Superior temporal gyrus (tissue), 1 donor: ENCODE measurements around the gene CLEC10A.
"Not testable (repeated sequence)": the region's sequence is repeated elsewhere in the genome, so short reads cannot be mapped to it uniquely, and the experiment has no call there.

Experiments used
- DNase-seq: peaks from one replicate; pipeline ENCODE4 v3.0.0-alpha.2; 2016; ENCODE audit errors: extremely low spot score

The CLEC10A gene

DNA sequence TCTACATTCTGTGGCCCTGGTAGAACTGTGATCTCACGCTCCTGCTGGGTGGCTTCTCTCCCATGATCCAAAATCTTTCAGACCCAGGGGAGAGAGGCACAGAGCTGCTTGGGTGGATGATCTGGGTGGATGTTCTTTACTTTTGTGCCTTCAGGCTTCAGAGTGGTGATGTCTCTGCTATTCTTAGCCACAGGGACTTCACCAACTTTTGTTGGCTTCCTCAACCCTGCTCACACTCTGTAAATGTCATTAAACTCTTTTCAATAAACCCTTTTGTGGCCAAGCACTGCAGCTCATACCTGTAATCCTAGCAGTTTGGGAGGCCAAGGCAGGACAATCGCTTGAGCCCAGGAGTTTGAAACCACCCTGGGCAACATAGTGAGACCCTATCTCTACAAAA is 7.6 kb downstream of the CLEC10A start:
- no peak for DNase-seq

- no peak for DNase-seq
Measured at GRCh38 chr17:7070712-7071111, 9.3 kb downstream of the CLEC10A start.

DNA sequence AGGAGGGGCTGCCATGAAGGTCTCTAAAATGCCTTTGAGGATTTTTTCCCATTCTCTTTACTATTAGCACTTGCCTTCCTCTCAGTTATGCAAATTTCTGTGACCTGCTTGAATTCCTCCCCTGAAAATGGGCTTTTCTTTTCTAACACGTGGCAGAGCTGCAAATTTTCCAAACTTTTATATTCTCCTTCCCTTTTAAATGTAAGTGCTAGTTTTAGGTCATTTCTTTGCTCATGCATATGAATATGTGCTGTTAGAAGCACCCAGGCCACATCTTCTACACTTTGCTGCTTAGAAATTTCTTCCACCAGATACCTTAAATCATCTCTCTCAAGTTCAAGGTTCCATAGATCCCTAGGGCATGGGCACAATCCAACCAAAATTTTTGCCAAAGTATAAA is 11.8 kb downstream of the CLEC10A start:
- DNase-seq, result no peak

GRCh38 chr17:7067198-7067597 is 12.9 kb downstream of the CLEC10A start:
- DNase-seq, result no peak

GRCh38 chr17:7064261-7064660 is 15.8 kb downstream of the CLEC10A start:
- DNase-seq, result no peak

DNA sequence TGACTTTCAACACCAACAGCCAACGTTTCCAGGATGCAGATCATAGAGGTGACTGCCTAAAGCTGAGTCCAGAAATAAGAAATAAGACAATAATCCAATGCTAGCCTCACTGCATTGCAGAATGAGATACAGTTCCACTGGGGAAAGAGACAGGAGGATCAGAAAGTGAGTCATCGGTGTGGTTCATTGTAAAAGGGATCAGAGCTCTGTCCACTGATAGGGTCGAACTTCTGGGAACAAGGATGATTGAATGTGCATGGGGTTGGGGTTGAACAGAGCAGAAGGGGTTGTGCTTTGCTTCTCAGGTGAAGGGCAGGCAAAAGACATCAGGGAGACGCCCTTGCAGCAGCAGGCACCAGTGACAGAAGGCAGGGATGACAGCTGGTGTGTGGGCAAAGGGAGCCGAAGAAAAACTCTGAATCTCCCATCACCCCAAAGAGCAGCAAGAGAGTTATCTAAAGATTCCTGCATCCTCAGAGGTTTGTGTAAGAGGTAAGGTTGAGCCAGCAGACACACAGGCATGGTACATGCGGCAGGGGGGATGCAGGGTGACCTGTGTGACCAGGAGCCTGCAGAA is 16.4 kb downstream of the CLEC10A start:
- no peak for DNase-seq

DNA sequence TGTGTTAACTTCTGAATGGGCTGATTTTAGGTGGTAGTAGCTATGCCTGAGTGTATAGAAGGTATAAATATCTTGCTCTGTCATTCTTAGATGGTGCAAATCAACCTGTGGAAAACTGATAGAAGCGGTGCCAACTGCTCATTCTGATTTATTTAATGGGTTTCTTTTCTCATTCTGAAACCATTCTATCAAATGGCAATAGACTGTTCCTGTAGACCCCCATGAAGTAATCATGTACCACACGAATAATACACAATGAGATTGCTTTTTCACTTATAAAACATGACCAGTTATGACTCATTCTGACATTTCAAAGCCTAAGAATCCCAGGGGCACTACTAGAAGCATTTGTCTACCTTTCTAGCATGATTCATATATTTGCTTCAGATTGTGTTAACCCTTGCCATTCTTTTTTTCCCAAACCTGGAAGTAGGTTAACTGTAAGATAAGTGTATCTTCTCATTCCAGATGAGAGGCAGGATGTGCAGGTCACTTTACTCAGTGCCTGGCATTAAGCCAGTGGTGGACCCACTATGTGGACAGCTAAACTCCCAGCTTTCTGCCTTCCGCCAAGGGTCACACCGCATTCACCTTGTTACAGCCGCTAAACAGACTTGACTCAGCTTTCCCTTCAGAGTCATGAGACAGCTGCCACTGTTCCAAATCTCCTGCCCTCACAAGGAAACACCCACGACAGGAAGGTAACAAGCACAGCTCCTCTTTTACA is 19.7 kb downstream of the CLEC10A start:
- DNase-seq, result no peak

- DNase-seq, result no peak
Measured at GRCh38 chr17:7058831-7059447, 21.1 kb downstream of the CLEC10A start.

DNA sequence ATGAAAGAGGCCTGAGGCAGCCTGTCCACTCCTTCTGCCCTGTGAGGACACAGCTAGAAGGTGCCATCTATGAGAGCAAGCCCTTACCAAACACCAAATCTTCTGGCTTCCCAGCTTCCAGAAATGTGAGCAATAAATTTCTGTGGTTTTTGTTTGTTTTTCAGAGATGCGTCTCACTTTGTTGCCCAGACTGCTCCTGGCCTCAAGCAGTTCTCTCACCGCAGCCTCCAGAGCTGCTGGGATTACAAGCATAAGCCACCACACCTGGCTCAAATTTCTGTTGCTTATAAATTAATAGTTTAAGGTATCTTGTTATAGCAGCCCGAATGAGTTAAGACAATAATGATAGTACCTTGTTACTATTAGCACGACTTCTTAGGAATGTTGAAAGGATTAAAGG is 23.7 kb downstream of the CLEC10A start:
- DNase-seq, result no peak

DNA sequence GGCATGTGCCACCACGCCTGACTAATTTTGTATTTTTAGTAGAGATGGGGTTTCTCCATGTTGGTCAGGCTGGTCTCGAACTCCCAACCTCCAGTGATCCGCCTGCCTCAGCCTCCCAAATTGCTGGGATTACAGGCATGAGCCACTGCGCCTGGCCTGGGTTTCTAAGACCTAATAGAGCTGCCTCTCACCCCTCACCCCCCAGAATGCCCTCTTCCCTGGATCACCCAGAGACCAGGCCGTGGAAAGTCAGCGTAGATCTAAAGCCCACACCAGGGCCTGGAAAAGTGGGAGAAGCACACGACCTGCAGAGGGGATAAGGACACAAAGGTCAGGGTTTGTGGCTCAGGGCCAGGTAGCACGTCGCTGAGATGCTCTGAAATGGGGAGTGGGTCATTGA is 29.5 kb downstream of the CLEC10A start:
- DNase-seq, result not testable (repeated sequence)

- DNase-seq, result no peak
Measured at GRCh38 chr17:7048968-7049367, 31.1 kb downstream of the CLEC10A start.

DNA sequence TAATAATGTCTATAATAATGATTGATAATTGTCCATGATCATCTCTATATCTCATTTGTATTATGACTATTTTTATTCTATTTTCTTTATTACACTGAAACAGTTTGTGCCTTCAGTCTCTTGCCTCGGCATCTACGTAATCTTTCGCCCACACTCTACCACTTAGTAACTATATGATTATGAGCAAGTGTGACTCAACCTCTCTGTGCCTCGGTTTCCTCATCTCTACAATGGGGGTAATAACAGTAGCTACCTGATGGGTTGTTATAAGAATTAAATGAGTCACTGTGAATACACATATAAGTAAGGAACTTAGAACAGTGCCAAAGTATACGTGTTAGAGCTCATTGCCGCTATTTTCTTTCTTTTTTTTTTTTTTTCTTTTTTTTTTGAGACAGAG is 32.5 kb downstream of the CLEC10A start:
- DNase-seq, result no peak

- peak; percentile 32 for DNase-seq
Measured at GRCh38 chr17:7046725-7047397, 33.2 kb downstream of the CLEC10A start.

GRCh38 chr17:7046127-7046724 is 33.8 kb downstream of the CLEC10A start:
- peak; percentile 52 for DNase-seq

DNA sequence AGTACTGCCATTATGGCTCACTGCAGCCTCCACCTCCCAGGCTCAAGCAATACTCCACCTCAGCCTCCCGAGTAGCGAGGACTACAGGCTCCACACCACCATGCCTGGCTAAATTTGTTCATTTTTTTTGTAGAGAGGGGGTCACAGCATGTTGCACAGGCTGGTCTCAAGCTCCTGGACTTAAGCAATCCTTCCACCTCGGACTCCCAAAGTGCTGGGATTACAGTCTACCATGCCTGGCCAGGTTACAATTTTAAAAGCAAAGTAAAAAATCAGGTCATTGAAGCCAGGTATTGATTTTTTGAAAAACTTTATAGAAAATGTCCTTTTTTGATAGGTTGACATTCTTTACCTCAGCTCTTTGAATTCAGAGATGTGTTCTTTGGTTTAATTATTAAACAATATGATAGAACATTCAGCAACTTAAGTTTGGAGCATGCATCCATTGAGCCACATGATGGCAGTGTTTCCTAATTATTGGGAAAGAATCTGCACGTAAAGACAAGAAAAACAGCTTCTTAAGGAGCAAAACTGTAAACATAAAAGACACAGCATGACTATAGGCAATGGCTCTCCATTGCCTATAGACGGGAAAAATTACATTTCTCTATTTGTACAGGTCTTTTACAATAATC is 34.4 kb downstream of the CLEC10A start:
- DNase-seq, result peak; percentile 89

GRCh38 chr17:7043497-7044198 is 36.4 kb downstream of the CLEC10A start, which contains the start of gene SLC16A11:
TSS of gene SLC16A11 (minus strand) at chr17:7044092. CDS start at chr17:7043513, 579 bp downstream.
- no peak for DNase-seq

- DNase-seq, result no peak
Measured at GRCh38 chr17:7043182-7043496, 36.9 kb downstream of the CLEC10A start.

DNA sequence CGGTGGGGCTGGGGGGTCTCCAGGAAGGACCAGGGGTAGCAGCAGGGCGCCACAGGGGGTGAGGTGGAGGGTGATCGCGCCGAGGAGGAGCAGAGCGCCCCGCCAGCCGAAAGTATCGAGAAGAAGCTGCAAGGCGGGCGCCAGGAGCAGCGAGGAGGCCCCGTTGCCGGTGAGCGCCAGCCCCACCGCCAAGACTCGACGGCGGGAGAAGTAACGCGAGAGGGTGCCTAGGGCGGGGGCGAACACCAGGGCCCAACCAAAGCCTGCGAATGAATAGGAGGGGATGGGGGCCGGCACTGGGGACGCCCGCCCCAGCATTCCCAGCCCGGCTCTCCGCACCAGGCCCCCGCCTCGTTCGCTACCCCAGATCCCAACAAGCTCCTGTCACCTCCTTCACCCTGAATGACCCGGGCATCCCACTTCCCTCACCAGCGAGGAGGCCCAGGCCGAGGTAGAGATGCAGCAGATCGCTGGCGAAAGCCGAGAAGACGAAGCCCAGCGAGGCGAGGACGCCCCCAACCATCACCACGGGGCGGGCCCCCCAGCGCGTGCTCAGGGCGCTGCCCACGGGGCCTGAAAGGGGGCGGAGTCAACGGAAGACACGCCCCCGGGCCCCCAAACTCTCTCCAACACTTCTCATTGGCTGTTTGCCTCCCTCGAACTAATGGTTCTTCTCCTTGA is 37.4 kb downstream of the CLEC10A start:
- peak; percentile 6 for DNase-seq

DNA sequence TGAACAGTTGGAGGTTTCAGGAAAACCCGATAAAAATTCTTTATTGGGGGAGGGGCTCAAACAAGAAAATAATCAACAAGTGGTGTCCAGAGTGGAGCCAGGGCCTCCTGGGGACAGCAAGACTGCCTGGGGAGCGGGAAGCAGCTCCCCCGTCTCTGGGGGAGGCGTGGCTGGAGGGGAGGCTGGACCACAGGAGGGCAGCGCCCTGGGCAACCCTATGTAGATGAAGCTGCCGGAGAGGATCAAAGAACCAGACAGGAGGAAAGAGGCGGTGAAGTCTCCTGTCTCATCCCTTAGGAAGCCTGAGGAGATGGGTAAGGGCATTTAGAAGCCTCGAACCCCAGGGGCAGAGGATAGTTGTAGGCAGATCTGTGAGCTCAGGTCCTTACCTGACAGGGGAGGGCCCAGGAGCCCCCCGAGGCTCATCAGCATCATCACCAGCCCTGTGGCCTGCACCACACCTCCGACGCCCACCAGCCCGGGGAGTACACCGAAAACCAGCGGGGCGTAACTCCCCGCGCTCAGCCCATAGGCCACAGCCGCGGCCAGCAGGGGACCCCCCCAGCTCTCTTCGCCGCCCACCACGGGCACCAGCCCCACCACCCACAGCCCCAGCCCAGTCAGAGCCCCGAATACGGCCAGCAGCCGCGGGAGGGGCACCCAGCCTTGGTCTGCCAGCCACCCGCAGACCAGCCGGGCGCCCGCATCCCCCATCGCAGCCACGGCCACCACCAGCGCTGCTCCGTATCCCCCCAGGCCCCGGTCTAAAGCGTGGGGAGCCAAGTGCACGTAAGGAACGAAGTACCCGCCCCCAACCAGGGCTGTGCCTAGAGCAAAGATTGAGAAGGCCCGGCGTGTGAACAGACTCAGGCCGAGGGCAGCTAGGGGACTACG is 38.2 kb downstream of the CLEC10A start:
- no peak for DNase-seq

GRCh38 chr17:7039832-7040231 is 40.2 kb downstream of the CLEC10A start:
- DNase-seq, result no peak
